OCI-M1 (cell line): ENCODE measurements around the gene CLEC17A.
"Not testable (repeated sequence)": the region's sequence is repeated elsewhere in the genome, so short reads cannot be mapped to it uniquely, and the experiment has no call there.

ENCODE experiments used
- DNase-seq: peaks from one replicate; lab custom pipeline; 2025; lab: John Stamatoyannopoulos, UW

The CLEC17A gene

GRCh38 chr19:14559916-14560775 lies 22.7 kb upstream of the CLEC17A start:
- no peak for DNase-seq

GRCh38 chr19:14560776-14561108 lies 22.1 kb upstream of the CLEC17A start:
- DNase-seq: no peak

DNA sequence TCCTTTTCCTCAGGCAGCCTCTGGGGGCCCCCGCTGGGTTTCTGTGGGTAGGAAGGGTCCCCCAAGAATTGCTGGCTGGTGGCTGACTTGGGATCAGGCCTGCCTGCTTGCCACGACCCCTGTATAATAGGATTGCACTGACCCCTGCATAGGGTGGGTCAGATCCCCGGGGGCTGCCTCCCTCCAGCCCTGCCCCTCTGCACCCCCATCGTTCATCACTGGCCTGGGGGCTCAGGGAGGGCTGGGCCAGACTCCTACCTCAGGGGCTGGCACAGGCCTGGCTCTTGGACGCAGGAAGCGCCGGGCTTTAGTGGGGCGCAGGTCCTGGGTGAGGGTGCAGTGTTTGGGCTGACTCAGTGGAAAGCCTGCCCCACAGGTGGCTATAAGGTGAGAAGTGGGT lies 21.6 kb upstream of the CLEC17A start:
- no peak for DNase-seq

GRCh38 chr19:14561847-14562351 lies 21.0 kb upstream of the CLEC17A start:
- no peak for DNase-seq

- no peak for DNase-seq
Observed at GRCh38 chr19:14562660-14563589, 20.0 kb upstream of the CLEC17A start.

GRCh38 chr19:14563590-14563926 lies 19.3 kb upstream of the CLEC17A start:
- no peak for DNase-seq

DNA sequence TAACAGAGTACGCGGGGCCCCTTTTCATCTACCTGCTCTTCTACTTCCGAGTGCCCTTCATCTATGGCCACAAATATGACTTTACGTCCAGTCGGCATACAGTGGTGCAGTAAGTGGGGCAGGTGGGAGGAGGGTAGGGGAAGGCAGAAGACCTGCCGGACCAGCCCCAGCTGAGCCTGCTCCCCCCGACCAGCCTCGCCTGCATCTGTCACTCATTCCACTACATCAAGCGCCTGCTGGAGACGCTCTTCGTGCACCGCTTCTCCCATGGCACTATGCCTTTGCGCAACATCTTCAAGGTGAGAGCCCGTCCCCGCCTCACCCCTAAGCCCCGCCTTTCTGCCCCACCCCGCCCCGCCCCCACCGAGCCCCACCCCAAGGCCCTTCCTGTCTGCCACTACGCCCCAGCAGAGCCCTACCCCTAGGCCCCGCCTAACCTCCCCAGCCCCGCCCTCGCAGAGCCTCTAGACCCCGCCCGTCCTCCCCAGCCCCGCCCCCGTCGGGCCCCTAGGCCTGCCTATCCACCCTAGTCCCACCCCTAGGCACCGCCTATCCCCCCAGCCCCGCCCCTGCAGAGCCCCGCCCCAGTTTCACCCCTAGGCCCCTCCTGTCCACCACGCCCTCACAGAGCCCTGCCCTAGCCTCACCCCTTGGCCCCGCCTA lies 18.8 kb upstream of the CLEC17A start:
- peak; percentile 73 for DNase-seq

- not testable (repeated sequence) for DNase-seq
Observed at GRCh38 chr19:14564652-14565297, 18.1 kb upstream of the CLEC17A start.

DNA sequence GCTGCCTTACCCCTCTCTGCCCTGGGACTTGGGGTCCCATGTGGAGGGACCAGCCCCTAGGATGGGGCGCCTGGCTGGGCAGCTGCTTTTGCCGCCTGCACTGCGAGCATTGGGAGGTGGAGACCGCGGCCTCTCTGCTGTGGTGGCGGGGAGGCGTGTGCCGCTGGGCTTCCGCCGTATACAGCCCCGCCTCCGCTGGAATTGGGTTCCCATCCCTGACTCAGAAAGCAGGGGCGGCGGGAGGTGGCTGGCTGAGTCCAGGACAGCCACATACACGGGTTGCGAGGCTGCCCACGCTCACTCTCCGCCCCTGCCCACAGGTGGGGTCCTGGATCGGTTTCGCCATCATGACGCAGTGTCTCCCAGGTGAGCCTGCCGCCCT lies 17.6 kb upstream of the CLEC17A start:
- DNase-seq: no peak

DNA sequence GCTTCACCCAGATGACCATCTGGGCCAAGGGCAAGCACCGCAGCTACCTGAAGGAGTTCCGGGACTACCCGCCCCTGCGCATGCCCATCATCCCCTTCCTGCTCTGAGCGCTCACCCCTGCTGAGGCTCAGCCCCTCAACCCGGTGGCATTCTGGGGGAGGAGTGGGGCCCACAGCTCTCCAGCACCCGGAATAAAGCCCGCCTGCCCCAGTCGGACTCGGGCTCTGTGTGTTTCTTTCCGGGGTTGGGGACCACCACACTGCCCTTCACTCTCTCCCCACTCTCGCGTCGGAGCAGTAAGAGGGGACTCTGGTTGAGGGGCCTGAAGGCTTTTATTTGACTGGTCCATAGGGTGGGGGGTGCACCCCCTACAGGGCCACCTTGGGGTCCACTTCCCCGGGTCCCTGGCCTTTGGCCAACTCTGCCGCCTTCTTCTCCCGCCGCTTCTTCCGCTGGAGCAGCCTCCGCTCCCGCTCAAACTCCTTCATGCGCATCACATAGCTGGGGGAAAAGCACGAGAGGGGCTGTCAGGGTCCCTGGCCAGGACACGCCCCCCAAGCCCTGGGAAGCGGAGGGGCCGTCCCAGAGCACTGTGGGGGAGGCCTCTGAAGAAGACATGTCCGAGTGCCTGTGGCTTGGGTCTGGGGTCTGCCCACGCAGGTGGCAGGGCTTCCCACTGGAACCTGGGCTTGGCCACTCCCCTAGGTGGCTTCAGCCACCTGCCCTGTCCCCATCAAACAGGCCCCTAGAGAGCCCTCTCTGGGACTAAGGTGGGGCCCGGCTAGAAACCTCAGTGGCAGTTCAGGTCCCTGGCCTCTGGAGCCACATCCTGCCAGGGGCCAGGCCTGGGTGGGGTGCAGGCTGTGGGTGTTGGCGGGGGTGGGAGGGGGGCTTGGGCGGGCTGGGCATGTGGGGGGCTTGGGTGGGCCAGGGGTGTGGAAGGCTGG lies 16.8 kb upstream of the CLEC17A start:
- DNase-seq: no peak

DNA sequence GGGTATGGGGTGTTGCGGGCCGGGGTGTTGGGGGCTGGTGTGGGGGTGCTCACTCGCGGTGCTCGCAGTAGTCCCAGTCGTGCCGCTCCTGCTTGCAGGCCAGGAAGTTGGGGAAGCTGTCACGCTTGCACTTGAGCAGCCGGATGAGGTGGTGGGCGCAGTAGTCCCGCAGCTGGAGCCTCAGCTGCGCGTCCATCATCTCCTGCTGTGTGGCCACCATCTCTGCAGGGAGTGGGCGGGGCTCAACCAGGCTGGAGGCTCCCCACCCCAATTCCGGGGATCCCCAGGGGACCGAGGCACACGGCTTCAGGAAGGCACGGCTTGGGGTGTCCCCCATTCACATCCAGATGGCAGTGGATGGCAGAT lies 16.2 kb upstream of the CLEC17A start:
- no peak for DNase-seq

DNA sequence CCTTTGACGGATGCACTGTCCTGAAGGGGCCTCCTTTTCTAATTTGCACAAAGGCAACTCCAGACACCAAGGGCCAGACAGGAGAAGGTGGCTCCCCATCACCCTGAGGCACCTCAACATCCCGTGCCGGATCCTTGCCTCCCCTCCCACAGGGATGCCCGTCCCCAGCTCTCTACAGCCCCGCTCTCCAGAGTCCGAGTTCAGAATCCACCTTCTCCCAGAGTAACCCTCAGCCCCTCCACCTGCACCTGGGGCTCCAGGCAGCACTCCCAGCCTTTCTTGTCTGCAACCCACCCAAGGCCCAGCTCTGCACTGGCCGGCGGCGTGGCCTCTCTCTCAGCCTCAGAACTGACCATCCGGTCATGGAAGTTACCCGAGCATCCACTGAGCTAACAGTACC lies 15.8 kb upstream of the CLEC17A start:
- no peak for DNase-seq

DNA sequence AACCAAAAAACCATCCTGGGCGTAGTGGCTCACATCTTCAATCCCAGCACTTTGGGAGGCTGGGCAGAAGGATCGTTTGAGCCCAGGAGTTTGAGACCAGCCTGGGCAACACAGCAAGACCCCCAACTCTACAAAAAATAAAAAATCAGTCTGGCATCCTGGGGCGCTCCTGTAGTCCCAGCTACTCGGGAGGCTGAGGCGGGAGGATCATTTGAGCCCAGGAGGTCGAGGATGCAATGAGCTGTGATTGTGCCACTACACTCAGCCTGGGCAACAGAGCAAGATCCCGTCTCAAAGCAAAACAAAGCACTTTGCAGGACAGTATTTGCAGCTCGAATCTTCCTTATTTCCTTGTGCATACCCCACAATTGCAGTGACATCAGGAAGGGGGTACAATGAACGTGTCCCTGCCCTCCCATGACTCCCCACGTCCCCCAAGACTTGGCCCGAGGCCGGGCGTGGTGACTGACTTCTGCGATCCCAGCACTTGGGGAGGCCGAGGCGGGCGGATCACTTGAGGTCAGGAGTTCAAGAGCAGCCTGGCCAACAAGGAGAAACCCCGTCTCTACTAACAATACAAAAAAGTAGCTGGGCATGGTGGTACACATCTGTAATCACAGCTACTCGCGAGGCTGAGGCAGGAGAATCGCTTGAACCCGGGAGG lies 11.9 kb upstream of the CLEC17A start:
- no peak for DNase-seq

- DNase-seq: peak; percentile 100
Observed at GRCh38 chr19:14571695-14572490, 11.0 kb upstream of the CLEC17A start, which contains the start of gene NDUFB7. Gene NDUFB7 (minus strand): TSS chr19:14572066. CDS start chr19:14572000, 66 bp downstream.

DNA sequence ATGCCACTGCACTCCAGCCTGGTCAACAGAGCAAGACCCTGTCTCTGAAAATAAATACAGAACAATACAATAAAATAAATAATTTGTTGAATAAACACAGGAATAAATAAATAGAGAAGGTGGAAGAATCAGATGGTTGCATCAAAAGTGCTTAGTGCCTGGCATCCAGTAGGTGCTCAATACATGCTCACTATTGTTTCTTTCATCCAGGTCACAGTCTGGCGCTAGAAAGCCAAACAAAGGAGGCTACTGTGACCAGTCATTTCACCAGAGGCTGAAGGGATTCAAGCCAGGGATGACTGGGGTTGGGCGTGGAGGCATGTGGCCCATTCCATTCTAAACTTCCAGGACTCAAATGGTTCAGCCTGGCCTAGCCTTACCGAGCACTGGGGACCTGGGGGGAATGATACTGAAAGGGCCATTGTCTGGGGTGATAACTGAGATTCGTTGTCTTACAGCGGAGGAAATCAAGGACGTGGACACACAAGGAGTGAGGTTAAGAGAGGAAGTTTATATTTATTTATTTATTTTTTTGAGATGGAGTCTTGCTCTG lies 7.4 kb upstream of the CLEC17A start:
- no peak for DNase-seq

DNA sequence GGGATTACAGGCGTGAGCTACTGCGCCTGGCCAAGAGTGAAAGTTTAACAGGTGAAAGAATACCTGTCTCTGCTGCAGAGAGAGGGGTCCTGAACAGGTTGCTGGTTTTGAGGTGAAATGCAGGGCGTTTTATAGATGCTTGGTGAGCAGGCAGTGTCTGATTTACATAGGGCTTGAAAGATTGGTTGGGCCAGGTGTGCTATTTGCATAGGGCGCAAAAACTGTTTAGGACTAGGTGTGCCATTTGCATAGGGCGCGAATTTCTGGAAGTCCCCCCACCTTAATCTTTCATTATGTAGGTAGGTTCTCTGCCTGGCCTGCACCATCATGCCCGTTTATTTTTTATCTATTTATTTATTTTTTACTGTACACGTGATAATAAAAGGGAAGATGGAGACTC lies 6.5 kb upstream of the CLEC17A start:
- no peak for DNase-seq

GRCh38 chr19:14577264-14577663 lies 5.6 kb upstream of the CLEC17A start:
- no peak for DNase-seq

DNA sequence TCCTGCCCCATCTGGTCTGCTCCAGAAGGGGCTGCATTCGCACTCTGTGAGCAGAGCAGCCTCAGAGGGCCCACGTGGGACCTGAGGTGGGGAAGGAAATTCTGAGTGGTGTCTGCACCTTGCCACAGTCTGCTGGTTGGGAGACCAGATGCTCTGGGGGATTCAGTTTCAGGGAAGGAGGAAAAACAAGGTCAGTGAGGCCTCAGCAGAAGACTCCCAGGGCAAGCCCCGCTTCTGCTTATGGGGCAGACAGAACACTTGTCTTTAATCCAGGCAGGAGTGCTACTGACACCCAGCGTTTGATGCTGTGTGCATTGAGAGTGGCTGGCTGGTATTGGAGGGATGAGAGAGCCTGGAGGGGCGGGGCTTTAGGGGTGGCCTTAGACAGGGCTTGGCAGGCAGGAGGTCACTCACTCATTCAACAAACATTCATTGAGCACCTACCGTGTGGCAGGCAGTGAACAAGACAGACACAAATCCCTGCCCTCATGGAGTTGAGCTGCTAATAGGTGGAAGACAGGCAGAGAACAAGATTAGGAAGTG lies 4.9 kb upstream of the CLEC17A start:
- DNase-seq: peak; percentile 50
